Endodermal cell (in vitro differentiated cells): ENCODE measurements around the gene ATP2B2. TPM values are rescaled to one million over a fixed set of nuclear protein-coding genes. Genes with fewer than 3 reads are reported as not detected.

Experiments
- DNase-seq: peaks from one replicate; pipeline ENCODE4 v3.0.0-alpha.2; 2017
- H3K27ac ChIP-seq: 2 replicates; pipeline ENCODE4 v1.5.1; 2013; ENCODE audit warnings: mild to moderate bottlenecking, low read depth, low read length, moderate library complexity
- H3K27me3 ChIP-seq: 2 replicates; pipeline ENCODE4 v1.6.1; 2013; ENCODE audit warnings: mild to moderate bottlenecking, low read length, moderate library complexity; ENCODE audit not compliant: insufficient read depth, control insufficient read depth, poor library complexity, severe bottlenecking
- H3K36me3 ChIP-seq: 2 replicates; pipeline ENCODE4 v1.7.0; 2013; ENCODE audit warnings: mild to moderate bottlenecking, low read length, moderate library complexity; ENCODE audit not compliant: control insufficient read depth, insufficient read depth
- H3K4me1 ChIP-seq: one replicate; pipeline ENCODE4 v1.7.0; 2013; ENCODE audit warnings: low read length; ENCODE audit not compliant: control insufficient read depth, insufficient read depth
- H3K4me3 ChIP-seq: 2 replicates; pipeline ENCODE4 v1.5.1; 2013; ENCODE audit warnings: mild to moderate bottlenecking, low read length, moderate library complexity
- H3K9ac ChIP-seq: 2 replicates; pipeline ENCODE4 v1.6.1; 2013; ENCODE audit warnings: mild to moderate bottlenecking, low read length, moderate library complexity; ENCODE audit not compliant: poor library complexity, severe bottlenecking; ENCODE audit errors: extremely low read depth
- H3K9me3 ChIP-seq: 2 replicates; pipeline ENCODE4 v1.6.1; 2013; ENCODE audit warnings: mild to moderate bottlenecking, low read length, moderate library complexity; ENCODE audit not compliant: control insufficient read depth
- H3K27ac Mint-ChIP-seq: 2 replicates; pipeline ENCODE4 v1.8.0; 2020; ENCODE audit warnings: mixed read lengths
- H3K27me3 Mint-ChIP-seq: 2 replicates; pipeline ENCODE4 v1.8.0; 2021; ENCODE audit warnings: mild to moderate bottlenecking, mixed read lengths; ENCODE audit not compliant: insufficient read depth
- H3K36me3 Mint-ChIP-seq: 2 replicates; pipeline ENCODE4 v1.8.0; 2020; ENCODE audit warnings: low read depth, mixed read lengths
- H3K4me1 Mint-ChIP-seq: 2 replicates; pipeline ENCODE4 v1.8.0; 2020; ENCODE audit warnings: mixed read lengths
- H3K4me3 Mint-ChIP-seq: 2 replicates; pipeline ENCODE4 v1.8.0; 2020; ENCODE audit warnings: mild to moderate bottlenecking, moderate library complexity, mixed read lengths
- H3K9me3 Mint-ChIP-seq: 2 replicates; pipeline ENCODE4 v1.8.0; 2020; ENCODE audit warnings: mild to moderate bottlenecking, mixed read lengths
- CTCF ChIP-seq: fragments of 200-600 bp; sonication (generic); conservative IDR thresholded peaks from 2 replicates; pipeline ENCODE4 v1.5.0; 2021; ENCODE audit warnings: antibody characterized with exemption, mild to moderate bottlenecking
- WGBS, 2 experiments: methylation state at CpG; one replicate each; pipeline versions ENCODE4 v1.1.5 to v1.1.7; 2013; ENCODE audit warnings: missing lambda C conversion rate in 2 of 2, mixed read lengths in 1 of 2; ENCODE audit not compliant: insufficient coverage in 1 of 2, insufficient read length in 1 of 2; 5-methylcytosine and 5-hydroxymethylcytosine counted together
- total RNA-seq, 2 donors: library from RNA; stranded (reverse); fragmentation: NEBNext Ultra II Directional in 1 of 2; extraction: Animal tissue kit (Norgen Biotek cat#: 25700) in 1 of 2; gene quantifications; 2 replicates in 1 of 2; 3 replicates in 1 of 2; pipeline ENCODE4 v1.2.1, GENCODE V29; 2021

Gene ATP2B2
- total RNA-seq, 2 donors from 2014 or later: 0.09 TPM; not detected in 1

GRCh38 chr3:10290481-10291176, 214.8 kb downstream of the ATP2B2 start:
- H3K36me3 Mint-ChIP-seq: peaks cover 14% of the 10 kb centered on the region
- H3K4me1 Mint-ChIP-seq: peaks cover 35% of the 10 kb centered on the region
- peaks cover 3% of the 10 kb centered on the region for H3K4me1 ChIP-seq
- H3K9me3 Mint-ChIP-seq: no peaks in the 10 kb centered on the region
- no peak overlapping the region for H3K4me3 ChIP-seq
- DNase-seq: no peak
- H3K4me3 Mint-ChIP-seq: no peak overlapping the region
- H3K27me3 ChIP-seq: no peaks in the 10 kb centered on the region
- peak overlapping the region; percentile 55 for H3K27ac Mint-ChIP-seq
- WGBS, 2 experiments: 91 to 94% methylated on average over 17 to 18 of the region's 18 CpGs
- no peaks in the 10 kb centered on the region for H3K9me3 ChIP-seq
- H3K36me3 ChIP-seq: peaks cover 22% of the 10 kb centered on the region
- H3K27me3 Mint-ChIP-seq: no peaks in the 10 kb centered on the region
- no peak overlapping the region for H3K27ac ChIP-seq
- H3K9ac ChIP-seq: no peak overlapping the region
- TF ChIP-seq CTCF: no peak

- Histone ChIP-seq H3K4me3 (no peak overlapping the region), H3K27me3 (no peaks in the 10 kb centered on the region), H3K4me1 (peaks cover 3% of the 10 kb centered on the region), H3K9me3 (no peaks in the 10 kb centered on the region), H3K9ac (no peak overlapping the region), H3K27ac (no peak overlapping the region), H3K36me3 (peaks cover 18% of the 10 kb centered on the region)
- peak overlapping the region; percentile 85 for H3K27ac Mint-ChIP-seq
- DNase-seq: peak; percentile 61
- H3K4me3 Mint-ChIP-seq: no peak overlapping the region
- no peaks in the 10 kb centered on the region for H3K27me3 Mint-ChIP-seq
- TF ChIP-seq CTCF: peak; percentile 48
- peaks cover 9% of the 10 kb centered on the region for H3K36me3 Mint-ChIP-seq
- 93% methylated on average over 8 to 9 of the region's 9 CpGs for WGBS, 2 experiments
- H3K4me1 Mint-ChIP-seq: peaks cover 41% of the 10 kb centered on the region
- no peaks in the 10 kb centered on the region for H3K9me3 Mint-ChIP-seq
These were observed 215.5 kb downstream of the ATP2B2 start for GRCh38 chr3:10289787-10290355.

GRCh38 chr3:10289077-10289476, 216.3 kb downstream of the ATP2B2 start:
- Histone ChIP-seq H3K36me3 (peaks cover 21% of the 10 kb centered on the region), H3K4me1 (peaks cover 3% of the 10 kb centered on the region), H3K9ac (no peak overlapping the region), H3K27ac (no peak overlapping the region), H3K27me3 (no peaks in the 10 kb centered on the region), H3K4me3 (no peak overlapping the region), H3K9me3 (no peaks in the 10 kb centered on the region)
- no peaks in the 10 kb centered on the region for H3K9me3 Mint-ChIP-seq
- H3K27me3 Mint-ChIP-seq: no peaks in the 10 kb centered on the region
- WGBS, 2 experiments: 93 to 95% methylated on average over 8 to 9 of the region's 9 CpGs
- H3K36me3 Mint-ChIP-seq: peaks cover 5% of the 10 kb centered on the region
- no peak for DNase-seq
- TF ChIP-seq CTCF: no peak
- H3K4me3 Mint-ChIP-seq: no peak overlapping the region
- no peak overlapping the region for H3K27ac Mint-ChIP-seq
- H3K4me1 Mint-ChIP-seq: peaks cover 48% of the 10 kb centered on the region
